GM21786 (cell line): ENCODE measurements around the gene LMX1A.
A peak's percentile ranks its signal among the peaks of the same experiment; 100 is the strongest.

Source experiments
- ATAC-seq: cut with Tn5 transposase; IDR thresholded peaks from one replicate; pipeline ENCODE4 v1.9.1; 2021; ENCODE audit not compliant: unreplicated experiment

The LMX1A gene

DNA sequence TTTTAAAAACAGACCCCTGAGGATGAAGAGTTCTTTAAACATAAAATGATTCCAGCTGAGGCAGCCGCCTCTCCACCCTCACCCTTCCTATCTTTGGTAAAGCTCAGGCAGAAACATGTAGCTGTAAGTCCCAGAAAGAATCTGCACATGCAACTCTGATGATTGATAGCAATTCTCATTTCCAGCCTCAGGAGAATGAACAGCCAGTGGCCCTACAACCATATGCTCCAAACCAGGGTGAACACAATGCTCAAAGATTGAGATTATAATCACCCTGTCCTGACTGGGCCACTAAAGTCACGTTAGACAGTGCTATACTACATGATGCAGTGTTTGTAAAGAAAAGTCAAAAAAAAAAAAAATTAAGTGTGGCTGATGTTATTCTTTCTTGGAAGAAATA, 80.2 kb downstream of the LMX1A start:
- ATAC-seq: no peak

DNA sequence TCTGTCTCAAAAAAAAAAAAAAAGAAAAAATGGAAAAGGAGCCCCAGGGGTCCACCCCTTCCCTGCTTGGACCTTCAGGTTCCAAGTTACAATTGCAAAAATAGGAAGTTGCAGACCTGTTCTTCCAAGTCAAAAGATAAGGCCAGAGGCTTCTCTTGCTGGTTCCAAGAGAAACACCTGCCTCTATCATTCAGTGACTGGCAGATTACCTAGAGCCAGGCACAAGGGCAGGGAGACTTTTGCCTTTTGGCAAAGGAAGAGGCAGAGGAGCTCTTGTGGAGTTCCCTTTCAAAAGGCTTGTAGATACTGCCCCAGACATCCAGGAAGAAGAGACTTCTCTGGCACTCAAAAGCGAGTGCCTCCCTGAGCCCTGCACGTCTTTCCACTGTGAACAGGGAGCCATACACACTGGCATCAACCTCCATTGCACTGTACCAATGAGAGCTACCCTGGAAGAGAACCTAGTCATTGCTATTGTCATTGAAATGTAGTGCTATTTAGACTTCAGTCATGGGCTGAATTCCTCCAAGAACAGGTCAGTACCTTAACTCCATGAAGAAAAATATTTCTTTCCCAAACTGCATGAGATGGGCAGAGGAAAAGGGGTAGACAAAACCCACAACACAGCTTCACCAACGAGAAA, 91.2 kb downstream of the LMX1A start:
- no peak for ATAC-seq

DNA sequence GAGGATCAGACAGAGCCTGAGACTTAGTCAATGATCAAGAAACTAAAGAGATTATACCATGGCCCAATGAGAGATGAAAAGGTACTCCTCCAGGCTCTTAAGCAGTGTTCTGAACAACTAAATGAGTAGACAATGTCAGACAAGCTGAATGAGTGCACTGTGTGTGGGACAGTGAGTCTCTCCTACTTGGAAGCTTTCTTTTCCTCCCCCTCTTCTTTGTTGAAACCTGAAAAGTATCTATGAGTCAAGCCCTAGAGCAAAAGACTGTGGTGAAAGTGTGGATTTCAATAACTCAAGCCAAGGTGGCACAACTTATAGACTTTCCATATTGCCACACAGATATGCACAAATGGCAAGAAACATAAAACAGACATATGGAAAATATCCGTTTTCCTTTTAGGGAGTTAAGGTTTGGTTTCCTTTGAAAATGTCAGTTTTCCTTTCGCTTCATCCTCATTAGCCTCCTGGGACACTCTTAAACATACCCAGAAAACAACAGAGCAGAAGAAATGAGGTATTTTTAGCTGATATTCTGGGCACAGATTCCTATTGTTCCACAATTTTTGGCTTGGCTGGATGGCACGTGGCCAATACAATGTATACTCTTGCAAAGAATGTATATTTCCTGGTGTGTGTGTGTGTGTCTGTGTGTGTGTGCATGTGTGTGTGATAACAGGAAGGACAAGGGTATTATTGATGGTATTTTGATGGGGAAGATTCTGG, 96.6 kb downstream of the LMX1A start:
- no peak for ATAC-seq

DNA sequence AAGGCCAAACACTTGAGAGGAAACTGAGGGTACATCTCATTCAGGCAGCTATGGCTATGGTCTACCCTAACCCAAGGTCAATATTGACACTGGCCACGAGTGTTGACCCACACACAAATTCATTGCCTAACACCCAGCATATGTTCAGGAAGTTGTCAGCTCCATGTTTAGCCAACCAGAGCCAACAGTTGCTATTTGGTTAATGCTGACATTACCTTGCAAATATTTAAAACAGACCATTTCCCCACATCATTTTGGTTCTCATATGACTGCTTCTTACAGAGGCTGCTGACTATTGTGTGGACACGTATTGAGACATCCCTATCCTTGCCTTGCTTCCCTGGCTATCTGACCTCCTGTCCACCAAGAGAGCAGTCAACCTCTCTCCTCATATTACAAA, 97.3 kb downstream of the LMX1A start:
- no peak for ATAC-seq

DNA sequence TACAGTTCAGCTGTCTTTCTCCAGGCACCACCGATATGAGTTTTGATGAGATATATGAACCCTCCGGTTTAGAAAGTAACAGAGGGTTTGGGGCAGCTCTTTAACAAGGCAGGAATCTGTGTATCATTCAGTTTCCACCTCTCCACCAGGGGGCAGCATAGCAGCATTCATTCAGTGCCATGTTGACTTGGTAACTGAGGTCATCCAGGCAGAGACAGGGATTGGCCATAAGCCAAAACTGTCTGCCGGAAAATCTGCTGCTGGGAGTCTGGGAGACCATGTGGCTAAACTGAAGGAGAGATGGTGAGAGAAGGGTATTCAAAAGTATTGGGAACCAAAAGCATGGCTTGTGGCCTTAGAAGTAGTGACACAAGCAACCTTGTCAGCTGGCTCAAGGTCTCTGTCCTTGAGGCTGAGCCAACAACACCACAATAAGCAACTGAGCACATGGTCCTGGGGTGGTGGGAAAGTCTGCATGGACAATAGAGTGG, 98.5 kb downstream of the LMX1A start:
- ATAC-seq: peak; percentile 68

DNA sequence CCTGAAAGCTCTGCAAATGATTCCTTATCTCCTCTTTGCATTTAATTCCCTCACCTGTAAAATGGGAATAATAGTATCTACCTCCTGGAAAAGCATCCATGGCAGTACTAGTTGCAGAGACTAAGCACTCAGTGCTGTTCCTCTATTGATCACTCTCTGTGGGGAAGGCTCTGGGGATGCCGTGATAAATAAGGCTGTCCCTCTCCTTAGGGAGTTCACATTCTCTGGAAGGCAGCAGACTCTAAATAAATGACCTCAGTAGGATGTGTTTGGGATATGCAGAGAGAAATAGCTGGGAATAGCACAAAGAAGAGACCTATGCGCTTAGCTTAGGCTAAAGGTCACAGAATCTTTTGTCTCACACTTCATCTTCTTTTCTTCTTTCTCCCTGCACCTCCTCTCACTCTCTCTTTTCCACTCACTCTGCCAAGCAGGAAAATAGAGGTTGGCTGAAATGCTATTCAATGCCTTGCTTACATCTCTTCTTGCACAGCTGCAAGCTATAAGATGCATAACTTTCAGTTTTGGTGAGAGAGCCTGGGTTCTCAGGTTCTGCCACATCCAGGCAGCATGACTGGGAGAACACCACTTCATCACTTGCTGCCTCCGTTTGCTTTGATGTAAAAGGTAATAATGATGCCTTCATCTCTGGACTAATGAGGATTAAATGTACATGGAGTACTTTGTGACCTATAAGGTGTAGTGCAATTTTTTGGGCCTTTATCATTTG, 101.5 kb downstream of the LMX1A start:
- no peak for ATAC-seq

DNA sequence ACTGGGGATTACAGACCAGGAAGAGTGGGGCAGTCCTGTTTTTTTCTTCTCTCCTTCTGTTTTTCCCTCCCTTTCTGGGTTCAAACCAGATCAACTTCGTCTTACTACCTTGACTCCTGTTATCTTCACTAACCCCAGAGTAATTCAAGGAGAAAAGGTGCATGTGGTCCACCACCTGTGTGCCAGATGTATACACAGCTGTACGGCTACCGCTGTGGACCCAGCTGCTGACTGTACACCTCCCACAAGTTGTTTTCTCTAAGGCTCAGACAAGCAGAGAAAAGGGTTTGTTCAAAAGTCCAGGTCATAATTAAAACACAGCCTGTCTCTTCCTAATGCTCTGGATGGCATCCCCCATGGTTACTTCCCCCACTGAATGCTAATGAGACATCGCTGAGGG, 102.1 kb downstream of the LMX1A start:
- ATAC-seq: no peak

DNA sequence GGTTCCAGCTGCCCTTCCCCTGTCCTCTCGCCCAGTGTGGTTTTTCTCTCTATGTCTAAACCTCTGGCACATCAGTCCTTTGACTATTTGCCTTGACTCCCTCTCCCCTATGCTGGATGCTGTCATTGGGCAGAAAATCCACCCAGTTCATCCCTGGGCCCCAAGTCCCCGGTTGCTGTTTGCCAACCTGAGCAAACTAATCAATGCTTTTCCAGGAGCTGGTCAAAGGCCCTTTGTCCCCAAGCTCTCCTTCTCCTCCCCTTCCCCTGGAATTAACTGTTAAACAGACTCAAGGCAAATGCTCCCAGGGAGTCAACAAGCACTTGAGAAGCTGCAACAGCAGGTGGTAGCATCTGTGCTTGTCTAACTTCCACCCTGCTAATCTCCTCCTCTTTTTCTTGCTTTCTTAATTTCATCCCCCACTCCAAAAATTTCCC, 102.7 kb downstream of the LMX1A start:
- ATAC-seq: no peak

DNA sequence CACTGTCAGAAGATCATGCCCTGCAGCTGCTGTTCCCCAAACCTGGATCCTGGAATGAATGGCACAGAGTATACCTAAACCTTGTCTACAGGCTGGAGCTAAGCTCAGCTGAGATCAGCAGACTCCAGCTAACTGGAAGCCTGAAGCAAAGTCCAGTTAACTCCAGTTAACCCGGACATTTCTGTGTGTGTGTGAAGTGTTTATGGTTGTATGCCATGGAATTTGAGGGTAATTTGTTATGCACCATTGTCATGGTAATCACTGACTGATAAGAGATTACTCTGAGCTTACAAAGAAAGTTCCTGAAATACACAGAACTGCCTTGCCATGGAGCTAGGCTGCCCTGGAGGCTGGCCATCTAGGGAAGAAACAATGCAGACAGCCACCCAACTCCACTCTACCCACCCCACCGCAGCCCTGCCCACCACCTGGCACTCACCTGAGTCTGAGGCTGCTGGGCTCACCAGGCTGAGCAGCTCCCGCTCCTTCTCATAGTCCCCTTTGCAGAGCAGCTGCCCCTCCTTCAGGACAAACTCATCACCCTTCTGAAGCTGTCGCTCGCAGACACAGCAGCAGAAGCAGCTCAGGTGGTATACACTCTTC, 107.4 kb downstream of the LMX1A start:
- ATAC-seq: no peak

DNA sequence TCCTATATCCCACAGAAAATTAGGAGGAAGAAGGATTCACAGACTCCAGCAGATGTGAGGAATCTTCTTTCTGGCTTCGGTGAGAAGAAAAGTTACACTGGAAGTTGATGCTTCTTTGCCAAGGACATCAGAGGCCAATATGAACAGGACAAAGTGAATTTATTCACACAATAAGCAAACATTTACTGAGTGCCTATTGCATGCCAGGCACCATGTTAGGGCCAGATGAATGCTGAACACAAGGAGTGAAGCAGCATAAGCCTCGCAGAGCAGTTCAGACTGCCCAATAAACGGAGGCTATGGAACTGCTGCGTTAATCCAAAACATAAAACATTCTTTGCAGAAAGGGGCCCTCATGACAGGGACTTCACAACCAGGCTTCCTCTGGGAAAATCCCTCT, 114.6 kb downstream of the LMX1A start:
- no peak for ATAC-seq

DNA sequence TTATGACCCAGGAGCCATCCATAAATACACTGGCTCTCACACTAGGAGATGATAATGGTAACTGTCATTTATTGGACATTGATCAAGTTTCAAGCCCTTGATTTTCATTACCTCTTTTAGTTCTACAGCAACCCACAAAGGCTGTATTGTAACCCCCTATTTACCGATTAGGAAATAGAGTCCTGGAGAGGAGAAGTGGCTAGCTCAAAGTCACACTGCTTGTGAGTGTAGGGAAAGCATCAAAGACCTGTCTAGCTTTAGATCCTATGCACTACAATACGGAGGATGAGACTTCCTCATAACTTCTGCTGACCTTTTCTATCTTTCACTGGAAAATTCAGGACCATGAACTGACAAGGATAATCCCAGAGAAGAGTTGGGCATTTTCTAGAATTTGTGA, 115.2 kb downstream of the LMX1A start:
- ATAC-seq: no peak

DNA sequence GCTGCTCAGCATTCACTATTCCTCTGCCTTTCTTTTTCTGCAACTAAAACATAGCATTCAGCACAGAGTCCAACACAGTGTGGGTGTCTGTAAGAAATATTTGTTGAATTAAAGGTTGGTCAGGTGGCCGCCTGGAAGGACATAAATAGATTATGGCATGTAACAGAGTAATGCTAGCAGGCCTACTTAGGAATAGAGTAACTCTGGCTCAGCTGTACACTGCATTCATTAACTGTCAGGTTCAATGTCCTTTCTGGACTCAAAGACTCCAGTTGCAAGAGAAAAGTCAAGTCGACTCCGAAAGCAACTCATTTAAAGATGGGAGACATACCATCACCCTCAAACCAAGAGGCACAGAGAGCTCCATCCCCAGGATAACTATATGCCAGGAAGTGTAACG, 116.0 kb downstream of the LMX1A start:
- no peak for ATAC-seq

DNA sequence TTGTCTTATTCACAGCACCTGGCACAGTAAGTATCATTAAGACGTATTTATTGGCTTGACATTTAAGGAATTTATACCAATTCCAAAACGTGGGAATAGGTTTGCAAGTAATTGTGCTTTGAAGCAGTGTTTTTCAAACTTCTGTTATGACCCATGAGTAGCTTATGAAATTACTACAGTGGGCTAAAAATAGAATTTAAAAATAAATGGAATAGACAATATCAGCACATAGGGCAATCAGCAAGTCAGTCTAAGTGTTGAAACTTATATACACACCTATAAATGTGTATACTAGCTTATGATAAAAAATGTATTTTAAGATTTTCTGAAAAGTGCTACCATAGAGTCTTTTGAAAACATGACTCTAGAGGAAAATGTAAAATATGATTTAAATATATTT, 116.6 kb downstream of the LMX1A start:
- no peak for ATAC-seq

DNA sequence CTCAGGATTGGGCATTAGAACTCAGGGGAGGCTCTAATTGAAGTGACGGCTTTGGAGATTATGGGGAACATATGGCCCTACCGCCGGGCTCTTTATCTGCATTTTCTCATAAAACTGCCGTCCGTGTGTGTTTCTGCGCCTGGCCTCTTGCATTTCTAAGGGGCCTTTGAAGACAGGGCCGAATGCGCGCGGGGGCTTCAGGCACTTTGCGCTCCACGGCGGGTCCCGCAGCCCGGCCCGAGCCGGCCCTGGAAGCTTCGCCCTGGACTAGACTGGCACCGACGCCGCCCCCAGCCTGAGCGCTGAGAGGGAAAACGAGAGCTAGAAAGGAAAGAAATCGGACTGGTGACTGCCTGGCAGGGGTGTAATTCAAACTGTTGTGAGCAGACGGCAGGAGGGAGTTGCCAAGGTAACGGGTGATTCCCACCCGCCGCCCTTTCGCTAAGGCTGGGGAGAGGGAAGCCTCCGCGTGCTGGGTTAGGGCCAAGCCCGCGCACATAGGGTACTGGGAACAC, 120.7 kb downstream of the LMX1A start:
- no peak for ATAC-seq

DNA sequence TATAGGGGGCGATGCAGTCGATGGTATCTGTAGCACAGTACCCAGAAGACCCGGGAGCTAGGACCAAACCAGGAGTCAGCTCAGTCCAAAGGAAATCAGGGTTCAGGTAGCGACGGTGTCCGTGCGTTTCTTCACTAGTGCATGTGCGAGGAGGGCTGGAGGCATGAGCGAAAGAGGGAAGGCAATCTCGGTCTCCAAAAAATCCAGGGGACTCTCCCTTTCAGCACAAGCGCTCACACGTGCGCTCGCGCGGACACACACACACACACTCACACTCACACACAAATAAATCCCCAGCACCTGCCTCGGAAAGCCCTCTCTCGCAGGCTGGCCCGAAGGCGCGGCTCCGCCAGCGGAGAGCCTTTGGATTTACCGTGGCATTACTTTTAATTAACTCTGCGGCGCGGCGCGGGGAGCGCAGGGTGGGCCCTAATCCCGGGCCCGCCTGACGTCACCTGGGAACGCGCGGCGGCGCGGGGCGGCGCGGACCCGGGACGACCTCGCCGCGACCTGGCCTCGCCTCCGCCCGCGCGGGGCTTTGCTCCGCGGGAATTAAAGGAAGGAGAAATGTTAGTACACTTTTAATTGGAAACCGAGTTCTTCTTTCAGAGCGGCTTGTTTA, 121.2 kb downstream of the LMX1A start:
- ATAC-seq: no peak

DNA sequence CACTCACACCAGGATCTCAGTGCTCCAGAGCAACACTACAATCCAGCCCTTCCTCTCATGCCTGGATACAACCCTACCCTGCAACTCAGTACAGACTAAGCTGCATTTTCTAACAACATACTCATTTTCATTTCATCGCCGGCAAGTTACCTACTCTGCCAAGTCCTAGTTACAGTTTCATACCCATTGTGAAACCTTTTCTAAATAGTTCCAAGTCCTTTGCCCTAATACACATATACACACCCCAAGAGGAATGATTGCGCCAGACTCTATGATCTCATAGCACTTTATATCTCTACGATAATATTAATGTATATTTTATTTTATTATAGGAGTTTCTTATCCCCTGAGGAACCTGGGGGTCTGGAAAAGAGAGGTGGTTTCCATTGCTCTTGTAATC, 122.4 kb downstream of the LMX1A start:
- no peak for ATAC-seq

DNA sequence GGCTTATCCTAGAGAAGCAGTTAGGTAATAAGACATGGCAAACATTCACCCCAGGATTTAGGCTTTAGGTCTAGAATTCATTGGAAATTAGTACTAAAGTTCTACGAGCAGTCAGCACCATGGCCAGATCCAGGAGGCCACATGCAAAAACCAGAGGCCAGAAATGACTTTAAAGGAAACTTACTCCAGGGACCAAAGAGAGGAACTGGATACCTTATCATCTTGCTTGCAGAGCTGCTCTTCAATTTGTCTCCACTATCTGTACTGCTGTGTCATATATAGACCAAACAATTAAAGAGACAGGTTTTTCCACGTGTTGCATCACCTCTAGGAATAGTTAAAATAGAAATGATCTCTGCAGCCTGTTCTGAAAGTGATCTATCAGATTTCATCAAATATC, 127.8 kb downstream of the LMX1A start:
- no peak for ATAC-seq

DNA sequence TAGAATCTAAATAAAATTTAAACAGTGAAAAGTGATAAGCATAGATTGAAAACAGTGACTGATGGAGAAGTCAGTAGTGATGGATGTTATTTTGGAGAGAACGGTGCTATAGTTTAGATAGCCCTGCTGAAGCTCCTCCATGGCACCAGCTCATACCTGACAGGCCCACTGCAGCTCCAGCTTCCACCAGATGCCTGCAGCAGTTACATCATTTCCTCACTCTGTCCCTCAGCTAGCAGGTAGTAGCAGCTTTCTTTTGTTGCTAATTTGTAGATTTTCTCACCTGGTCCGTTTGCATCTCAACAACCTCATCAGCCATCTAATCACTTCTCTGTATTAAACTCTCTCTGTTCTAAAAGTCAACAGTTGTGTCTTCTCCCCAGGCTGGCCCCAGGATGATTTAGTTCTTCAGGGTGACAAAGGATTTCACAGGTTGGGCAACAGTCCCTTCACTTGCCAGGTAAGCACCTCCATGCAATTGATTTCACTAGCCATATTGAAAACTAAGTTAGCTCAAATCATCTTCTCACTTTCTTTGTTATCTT, 128.3 kb downstream of the LMX1A start:
- no peak for ATAC-seq

DNA sequence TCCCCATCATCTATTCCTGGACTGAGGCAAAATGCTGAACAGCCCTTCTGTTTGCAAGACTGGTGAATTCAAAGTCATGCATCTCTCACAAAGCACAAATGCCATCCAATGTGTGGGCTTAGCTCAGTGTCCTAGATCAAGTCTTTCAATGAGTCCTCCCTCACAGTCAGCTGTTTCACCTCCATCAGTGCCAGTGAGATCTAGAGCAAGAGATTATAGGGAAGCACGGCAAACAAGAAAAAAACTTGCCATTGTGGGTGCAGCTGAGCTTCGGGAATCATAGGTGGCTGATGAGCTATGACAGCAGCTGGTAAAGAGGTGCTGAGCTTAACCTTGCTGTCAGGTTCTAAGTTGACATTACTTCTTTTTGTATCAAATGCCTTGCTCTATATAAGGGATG, 130.2 kb downstream of the LMX1A start:
- ATAC-seq: no peak

DNA sequence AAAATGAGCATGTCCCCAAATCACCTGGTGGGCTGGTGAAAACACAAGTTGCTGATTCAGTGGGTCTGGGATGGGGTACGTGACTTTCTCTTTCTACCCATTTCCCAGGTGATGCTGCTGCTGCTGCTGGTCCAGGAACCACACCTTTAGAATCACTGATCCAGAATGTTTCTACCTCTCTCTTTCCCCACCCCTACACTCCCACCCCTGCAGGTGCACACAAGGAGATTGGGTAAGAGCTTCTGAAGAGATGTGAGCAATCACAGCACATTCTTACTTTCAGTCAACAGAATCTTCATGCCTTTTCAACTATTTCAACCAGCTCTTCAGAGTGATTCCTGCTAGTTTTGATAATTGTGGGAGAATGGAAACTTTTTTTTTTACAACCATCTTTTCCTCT, 130.9 kb downstream of the LMX1A start:
- ATAC-seq: no peak

DNA sequence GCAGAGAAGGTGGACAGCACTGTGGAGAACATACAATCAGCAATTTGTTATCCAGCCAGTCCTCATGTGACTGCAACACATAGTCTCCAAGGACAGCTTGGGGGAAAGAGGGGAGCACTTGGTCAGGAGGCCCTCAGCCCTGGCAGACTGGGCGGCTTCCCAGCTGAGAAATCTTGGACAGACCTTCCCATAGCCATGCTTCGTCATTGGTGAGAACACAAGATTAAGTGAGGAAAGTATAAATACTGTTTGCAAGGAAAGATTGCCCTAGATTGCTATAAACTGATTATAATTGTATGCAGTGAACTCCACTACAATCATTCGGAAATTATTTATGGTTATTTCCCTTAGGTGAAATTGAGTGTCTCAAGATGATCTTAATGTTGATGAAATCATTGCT, 131.5 kb downstream of the LMX1A start:
- no peak for ATAC-seq
